ENCODE results near the gene MATK.

GRCh38 chr19:3813473-3814392 lies 27.6 kb upstream of the MATK start:
- TF ChIP-seq CTCF (IDR thresholded peaks at IDR 0.05; ENCODE audit: insufficient read depth, low read depth, low read length) (no peak), EZH2 (IDR thresholded peaks at IDR 0.05; ENCODE audit: insufficient read depth, low read length) (no peak)
